Measurements from ENCODE around the gene ERBB4. TPM values are rescaled to one million over a fixed set of nuclear protein-coding genes. Genes with fewer than 3 reads are reported as not detected.

The ERBB4 gene
- total RNA-seq, 1 experiment from 2014 or later = 0.04 TPM

DNA sequence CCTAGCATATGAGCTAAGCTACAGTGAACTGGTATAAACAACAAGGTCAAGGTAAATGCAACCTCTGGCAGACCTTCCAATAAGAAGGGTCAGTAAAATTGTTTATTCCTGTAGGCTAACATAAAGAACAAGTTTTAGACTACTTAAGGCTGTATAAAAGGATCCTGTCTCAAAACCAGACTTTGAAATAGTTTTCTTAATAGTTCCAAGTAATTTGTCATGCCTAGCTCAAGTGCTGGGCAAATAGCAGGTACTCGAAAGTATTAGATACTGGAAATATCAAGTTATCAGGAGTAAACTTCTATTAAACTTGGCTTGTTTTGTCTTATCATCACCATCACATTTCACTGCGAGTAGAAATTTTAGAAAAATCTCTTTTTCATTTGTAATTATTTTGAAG, 1087.0 kb downstream of the ERBB4 start:
- no peaks in the 10 kb centered on the region for H4K20me1 ChIP-seq (ENCODE audit: control insufficient read depth, insufficient read depth, insufficient read length)
- no peak overlapping the region for H3K27ac ChIP-seq (ENCODE audit: insufficient read length, low read depth, low read length)
- no peaks in the 10 kb centered on the region for H3K27me3 ChIP-seq (ENCODE audit: insufficient read depth, low read length)
- H2BK20ac ChIP-seq (ENCODE audit: low read depth, low read length, poor library complexity, severe bottlenecking) = no peak overlapping the region
- no peak overlapping the region for H3K4ac ChIP-seq (ENCODE audit: low read depth, low read length)
- no peaks in the 10 kb centered on the region for H3K23me2 ChIP-seq (ENCODE audit: insufficient read length, low read depth, low read length, poor library complexity, severe bottlenecking)
- H2BK12ac ChIP-seq (ENCODE audit: insufficient read length, low read depth, low read length) = no peak overlapping the region
- no peak overlapping the region for H3K18ac ChIP-seq (ENCODE audit: insufficient read length, low read depth, low read length)
- TF ChIP-seq, protein P1, sequence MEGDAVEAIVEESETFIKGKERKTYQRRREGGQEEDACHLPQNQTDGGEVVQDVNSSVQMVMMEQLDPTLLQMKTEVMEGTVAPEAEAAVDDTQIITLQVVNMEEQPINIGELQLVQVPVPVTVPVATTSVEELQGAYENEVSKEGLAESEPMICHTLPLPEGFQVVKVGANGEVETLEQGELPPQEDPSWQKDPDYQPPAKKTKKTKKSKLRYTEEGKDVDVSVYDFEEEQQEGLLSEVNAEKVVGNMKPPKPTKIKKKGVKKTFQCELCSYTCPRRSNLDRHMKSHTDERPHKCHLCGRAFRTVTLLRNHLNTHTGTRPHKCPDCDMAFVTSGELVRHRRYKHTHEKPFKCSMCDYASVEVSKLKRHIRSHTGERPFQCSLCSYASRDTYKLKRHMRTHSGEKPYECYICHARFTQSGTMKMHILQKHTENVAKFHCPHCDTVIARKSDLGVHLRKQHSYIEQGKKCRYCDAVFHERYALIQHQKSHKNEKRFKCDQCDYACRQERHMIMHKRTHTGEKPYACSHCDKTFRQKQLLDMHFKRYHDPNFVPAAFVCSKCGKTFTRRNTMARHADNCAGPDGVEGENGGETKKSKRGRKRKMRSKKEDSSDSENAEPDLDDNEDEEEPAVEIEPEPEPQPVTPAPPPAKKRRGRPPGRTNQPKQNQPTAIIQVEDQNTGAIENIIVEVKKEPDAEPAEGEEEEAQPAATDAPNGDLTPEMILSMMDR (conservative IDR thresholded peaks at IDR 0.05) = no peak
- H3K56ac ChIP-seq (ENCODE audit: insufficient read length, low read depth, low read length) = no peak overlapping the region
- Mint-ChIP-seq H3K9me3 (no peaks in the 10 kb centered on the region), H3K27me3 (ENCODE audit: low read depth) (no peaks in the 10 kb centered on the region), H3K36me3 (ENCODE audit: insufficient read depth in 1 of 3, low read depth in 3 of 3) (no peaks in the 10 kb centered on the region), H3K4me3 (no peak overlapping the region), H3K4me1 (peaks cover 9 to 12% of the 10 kb centered on the region in 2 experiments), H3K27ac (no peak overlapping the region)
- WGBS (ENCODE audit: extremely low coverage, insufficient read length, low lambda C conversion rate) = no CpG with 5 or more reads among the region's 2 CpGs
- no peak overlapping the region for H2AK5ac ChIP-seq (ENCODE audit: insufficient read length, low read length)
- H2AFZ ChIP-seq (ENCODE audit: low read length) = no peak overlapping the region
- no peak overlapping the region for H3K4me2 ChIP-seq (ENCODE audit: insufficient read depth, insufficient read length, low read length)
- no peak overlapping the region for H3K9ac ChIP-seq (ENCODE audit: extremely low read depth, insufficient read length, low read length)
- no peaks in the 10 kb centered on the region for H3K4me1 ChIP-seq (ENCODE audit: insufficient read depth, low read length)
- no peak overlapping the region for H2BK5ac ChIP-seq (ENCODE audit: insufficient read length, low read length)
- H3K79me2 ChIP-seq (ENCODE audit: insufficient read depth, low read length) = no peaks in the 10 kb centered on the region
- H3K79me1 ChIP-seq (ENCODE audit: insufficient read depth, low read depth, low read length, poor library complexity, severe bottlenecking) = no peaks in the 10 kb centered on the region
- no peak overlapping the region for H2BK15ac ChIP-seq (ENCODE audit: low read depth, low read length)
- H3T11ph ChIP-seq (ENCODE audit: low read length) = no peak overlapping the region
- H4K5ac ChIP-seq (ENCODE audit: insufficient read length, low read depth, low read length) = no peak overlapping the region
- H4K8ac ChIP-seq (replicated peaks; ENCODE audit: insufficient read length, low read depth, low read length) = no peak overlapping the region
- H3K9me3 ChIP-seq (ENCODE audit: control insufficient read depth, low read depth, low read length) = no peaks in the 10 kb centered on the region
- no peak for DNase-seq
- H3K14ac ChIP-seq (ENCODE audit: insufficient read depth, low read length) = no peak overlapping the region
- H4K91ac ChIP-seq (ENCODE audit: insufficient read length, low read depth, low read length) = no peak overlapping the region
- no peak overlapping the region for H3K23ac ChIP-seq (ENCODE audit: insufficient read length, low read depth, low read length)
- H2BK120ac ChIP-seq (ENCODE audit: low read depth, low read length, poor library complexity, severe bottlenecking) = no peak overlapping the region

Measured in H9 (cell line).